ENCODE data around the gene WBP2.

DNA sequence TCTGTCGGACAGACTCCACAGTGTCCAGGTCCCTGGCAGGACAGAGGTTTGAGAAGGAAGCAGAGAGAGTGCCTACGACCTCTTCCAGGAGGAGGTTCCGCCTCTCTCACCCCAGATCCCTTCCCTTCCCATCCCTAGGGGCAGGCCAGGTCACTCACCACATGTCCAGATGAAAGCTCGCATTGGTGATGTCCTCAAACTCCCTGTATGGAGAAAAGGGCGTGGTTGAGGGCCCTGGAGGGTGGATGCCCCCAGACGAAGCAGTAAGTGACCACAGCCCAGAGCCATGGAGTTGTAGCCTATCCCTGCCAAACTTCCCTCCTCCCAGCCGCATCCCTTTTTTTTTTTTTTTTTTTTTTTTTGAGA lies 14.4 kb downstream of the WBP2 start:
- no peak for TF ChIP-seq EZH2 (IDR thresholded peaks at IDR 0.05; ENCODE audit: borderline replicate concordance)
- TF ChIP-seq, protein P1, sequence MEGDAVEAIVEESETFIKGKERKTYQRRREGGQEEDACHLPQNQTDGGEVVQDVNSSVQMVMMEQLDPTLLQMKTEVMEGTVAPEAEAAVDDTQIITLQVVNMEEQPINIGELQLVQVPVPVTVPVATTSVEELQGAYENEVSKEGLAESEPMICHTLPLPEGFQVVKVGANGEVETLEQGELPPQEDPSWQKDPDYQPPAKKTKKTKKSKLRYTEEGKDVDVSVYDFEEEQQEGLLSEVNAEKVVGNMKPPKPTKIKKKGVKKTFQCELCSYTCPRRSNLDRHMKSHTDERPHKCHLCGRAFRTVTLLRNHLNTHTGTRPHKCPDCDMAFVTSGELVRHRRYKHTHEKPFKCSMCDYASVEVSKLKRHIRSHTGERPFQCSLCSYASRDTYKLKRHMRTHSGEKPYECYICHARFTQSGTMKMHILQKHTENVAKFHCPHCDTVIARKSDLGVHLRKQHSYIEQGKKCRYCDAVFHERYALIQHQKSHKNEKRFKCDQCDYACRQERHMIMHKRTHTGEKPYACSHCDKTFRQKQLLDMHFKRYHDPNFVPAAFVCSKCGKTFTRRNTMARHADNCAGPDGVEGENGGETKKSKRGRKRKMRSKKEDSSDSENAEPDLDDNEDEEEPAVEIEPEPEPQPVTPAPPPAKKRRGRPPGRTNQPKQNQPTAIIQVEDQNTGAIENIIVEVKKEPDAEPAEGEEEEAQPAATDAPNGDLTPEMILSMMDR (IDR thresholded peaks at IDR 0.05; ENCODE audit: poor library complexity): no peak

All from hepatocyte (in vitro differentiated cells).